AG09309 (cell line): ENCODE measurements around the gene USP13.

ENCODE experiments used
- DNase-seq: peaks from one replicate; pipeline ENCODE4 v3.0.0-alpha.2; 2010; ENCODE audit warnings: low read depth
- H3K4me3 ChIP-seq: 2 replicates; pipeline ENCODE4 v1.5.1; 2011; ENCODE audit warnings: mild to moderate bottlenecking, low read depth, low read length, moderate library complexity; ENCODE audit not compliant: control insufficient read depth
- CTCF ChIP-seq: IDR thresholded peaks from 2 replicates; pipeline ENCODE4 v1.5.1; 2011; ENCODE audit warnings: mild to moderate bottlenecking, low read depth, low read length, inconsistent platforms; ENCODE audit not compliant: insufficient read depth, control insufficient read depth; ENCODE audit errors: missing control alignments

USP13 gene

GRCh38 chr3:179610066-179610465 lies 42.8 kb upstream of the USP13 start:
- no peak overlapping the region for H3K4me3 ChIP-seq
- no peak for DNase-seq
- no peak for TF ChIP-seq CTCF

GRCh38 chr3:179613807-179614206 lies 39.0 kb upstream of the USP13 start:
- no peak for TF ChIP-seq CTCF
- no peak for DNase-seq
- no peak overlapping the region for H3K4me3 ChIP-seq

GRCh38 chr3:179615458-179616173 lies 37.2 kb upstream of the USP13 start:
- DNase-seq = no peak
- H3K4me3 ChIP-seq = no peak overlapping the region
- TF ChIP-seq CTCF = no peak

GRCh38 chr3:179622023-179622422 lies 30.8 kb upstream of the USP13 start:
- no peak overlapping the region for H3K4me3 ChIP-seq
- DNase-seq = no peak
- TF ChIP-seq CTCF = no peak

GRCh38 chr3:179624451-179624850 lies 28.4 kb upstream of the USP13 start:
- no peak for TF ChIP-seq CTCF
- DNase-seq = peak; percentile 10
- no peak overlapping the region for H3K4me3 ChIP-seq

GRCh38 chr3:179630753-179631451 lies 21.9 kb upstream of the USP13 start:
- no peak overlapping the region for H3K4me3 ChIP-seq
- no peak for TF ChIP-seq CTCF
- no peak for DNase-seq

- H3K4me3 ChIP-seq = no peak overlapping the region
- TF ChIP-seq CTCF = no peak
- no peak for DNase-seq
These were observed 12.4 kb upstream of the USP13 start for GRCh38 chr3:179640469-179640868.
